Neural progenitor cell (in vitro differentiated cells): Measurements from ENCODE around the gene RPTOR. TPM values are rescaled to one million over a fixed set of nuclear protein-coding genes. Genes with fewer than 3 reads are reported as not detected.

Experiments used
- DNase-seq: peaks from one replicate; pipeline ENCODE4 v3.0.0-alpha.2; 2016; ENCODE audit warnings: low spot score
- H2AFZ ChIP-seq: fragments of 200-600 bp; sonication (generic); replicated peaks from 2 replicates; pipeline ENCODE4 v1.6.1; 2016; ENCODE audit warnings: antibody characterized with exemption
- H3F3A ChIP-seq: fragments of 200-600 bp; sonication (generic); 2 replicates; pipeline ENCODE4 v1.6.1; 2016; ENCODE audit warnings: antibody characterized with exemption, low read depth
- H3K27ac ChIP-seq: fragments of 200-600 bp; sonication (generic); 2 replicates; pipeline ENCODE4 v1.5.1; 2016; ENCODE audit warnings: mild to moderate bottlenecking
- H3K27me3 ChIP-seq: fragments of 200-600 bp; sonication (generic); 2 replicates; pipeline ENCODE4 v1.6.1; 2016; ENCODE audit warnings: mild to moderate bottlenecking, moderate library complexity
- H3K36me3 ChIP-seq: fragments of 200-600 bp; sonication (generic); 2 replicates; pipeline ENCODE4 v1.5.1; 2016
- H3K4me1 ChIP-seq: fragments of 200-600 bp; sonication (generic); 2 replicates; pipeline ENCODE4 v1.6.1; 2016; ENCODE audit warnings: mixed run types
- H3K4me2 ChIP-seq: fragments of 200-600 bp; sonication (generic); 2 replicates; pipeline ENCODE4 v1.6.1; 2016
- H3K4me3 ChIP-seq: fragments of 200-600 bp; sonication (generic); 2 replicates; pipeline ENCODE4 v1.5.1; 2016
- H3K79me2 ChIP-seq: fragments of 200-600 bp; sonication (generic); 2 replicates; pipeline ENCODE4 v1.6.1; 2016; ENCODE audit warnings: low read depth
- H3K9ac ChIP-seq: fragments of 200-600 bp; sonication (generic); 2 replicates; pipeline ENCODE4 v1.6.1; 2016
- H3K9me3 ChIP-seq: fragments of 200-600 bp; sonication (generic); 2 replicates; pipeline ENCODE4 v1.5.1; 2016; ENCODE audit warnings: low read depth
- H4K20me1 ChIP-seq: fragments of 200-600 bp; sonication (generic); 2 replicates; pipeline ENCODE4 v1.6.1; 2016; ENCODE audit warnings: low read depth
- H3K27ac Mint-ChIP-seq: 3 replicates; pipeline ENCODE4 v1.8.0; 2021; ENCODE audit warnings: mixed read lengths
- H3K27me3 Mint-ChIP-seq: 2 replicates; pipeline ENCODE4 v1.8.0; 2022; ENCODE audit warnings: low read depth, mild to moderate bottlenecking, inconsistent platforms, moderate library complexity, mixed read lengths; ENCODE audit not compliant: insufficient read depth
- H3K36me3 Mint-ChIP-seq: 3 replicates; pipeline ENCODE4 v1.8.0; 2021; ENCODE audit warnings: mixed read lengths
- H3K4me1 Mint-ChIP-seq: 3 replicates; pipeline ENCODE4 v1.8.0; 2021; ENCODE audit warnings: mixed read lengths
- H3K4me3 Mint-ChIP-seq: 3 replicates; pipeline ENCODE4 v1.8.0; 2021; ENCODE audit warnings: mild to moderate bottlenecking, moderate library complexity, mixed read lengths
- H3K9me3 Mint-ChIP-seq: 3 replicates; pipeline ENCODE4 v1.8.0; 2020; ENCODE audit warnings: mixed read lengths
- EZH2 ChIP-seq: fragments of 200-600 bp; sonication (generic); IDR thresholded peaks from 2 replicates; pipeline ENCODE4 v1.6.1; 2017; ENCODE audit warnings: antibody characterized with exemption, mild to moderate bottlenecking, moderate library complexity
- EZH2phosphoT487 ChIP-seq: fragments of 200-600 bp; sonication (generic); IDR thresholded peaks from 2 replicates; pipeline ENCODE4 v1.6.1; 2017; ENCODE audit warnings: antibody characterized with exemption
- total RNA-seq: library from RNA; depleted of rRNA; stranded (reverse); fragments of >200 nt; gene quantifications from 2 replicates; pipeline ENCODE4 v1.2.3, GENCODE V29; 2015; ENCODE audit warnings: low replicate concordance
- TF ChIP-seq, protein P1 (sequence below): fragments of 200-600 bp; sonication (generic); IDR thresholded peaks from 2 replicates; pipeline ENCODE4 v1.5.1; 2017; ENCODE audit warnings: antibody characterized with exemption, mild to moderate bottlenecking

Gene RPTOR
- total RNA-seq, 1 donor from 2014 or later: 7.4 TPM

DNA sequence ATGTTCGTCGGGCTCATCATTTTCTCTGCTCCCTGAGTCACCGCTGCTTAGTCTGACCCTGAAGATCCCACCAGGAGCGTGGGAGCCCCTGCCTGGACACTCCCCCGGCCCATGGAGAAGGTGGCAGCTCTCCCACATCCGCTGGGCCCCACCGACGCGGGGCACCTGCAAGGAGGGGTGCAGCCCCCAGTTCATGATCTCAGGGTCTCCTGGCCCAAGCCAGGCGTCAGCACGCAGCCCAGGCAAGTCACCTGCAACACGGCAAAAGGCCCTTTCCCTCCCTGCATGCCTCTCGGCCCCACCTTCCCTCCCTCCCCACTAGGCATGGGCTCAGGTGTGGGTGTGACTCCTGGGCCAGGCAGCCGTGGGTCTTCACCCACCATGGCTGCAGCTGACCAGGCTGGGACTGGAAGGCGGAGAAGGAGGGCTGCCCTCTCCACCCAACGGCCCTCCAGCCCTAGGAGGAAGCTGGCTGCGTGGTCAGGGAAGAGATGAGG lies 437.3 kb downstream of the RPTOR start:
- Mint-ChIP-seq H3K9me3 (no peaks in the 10 kb centered on the region), H3K4me1 (peaks cover 14% of the 10 kb centered on the region), H3K27me3 (peaks cover 23% of the 10 kb centered on the region), H3K27ac (no peak overlapping the region), H3K36me3 (no peaks in the 10 kb centered on the region), H3K4me3 (peak overlapping the region; percentile 59)
- Histone ChIP-seq H4K20me1 (no peaks in the 10 kb centered on the region), H3K4me3 (no peak overlapping the region), H3K79me2 (no peaks in the 10 kb centered on the region), H3K27ac (no peak overlapping the region), H3K36me3 (no peaks in the 10 kb centered on the region), H3K4me1 (no peaks in the 10 kb centered on the region), H3K9me3 (no peaks in the 10 kb centered on the region), H3F3A (no peaks in the 10 kb centered on the region), H3K9ac (no peak overlapping the region), H3K27me3 (peaks cover 23% of the 10 kb centered on the region), H3K4me2 (no peak overlapping the region), H2AFZ (no peak overlapping the region)
- no peak for DNase-seq
- TF ChIP-seq EZH2: no peak
- TF ChIP-seq EZH2phosphoT487: no peak
- TF ChIP-seq, protein P1, sequence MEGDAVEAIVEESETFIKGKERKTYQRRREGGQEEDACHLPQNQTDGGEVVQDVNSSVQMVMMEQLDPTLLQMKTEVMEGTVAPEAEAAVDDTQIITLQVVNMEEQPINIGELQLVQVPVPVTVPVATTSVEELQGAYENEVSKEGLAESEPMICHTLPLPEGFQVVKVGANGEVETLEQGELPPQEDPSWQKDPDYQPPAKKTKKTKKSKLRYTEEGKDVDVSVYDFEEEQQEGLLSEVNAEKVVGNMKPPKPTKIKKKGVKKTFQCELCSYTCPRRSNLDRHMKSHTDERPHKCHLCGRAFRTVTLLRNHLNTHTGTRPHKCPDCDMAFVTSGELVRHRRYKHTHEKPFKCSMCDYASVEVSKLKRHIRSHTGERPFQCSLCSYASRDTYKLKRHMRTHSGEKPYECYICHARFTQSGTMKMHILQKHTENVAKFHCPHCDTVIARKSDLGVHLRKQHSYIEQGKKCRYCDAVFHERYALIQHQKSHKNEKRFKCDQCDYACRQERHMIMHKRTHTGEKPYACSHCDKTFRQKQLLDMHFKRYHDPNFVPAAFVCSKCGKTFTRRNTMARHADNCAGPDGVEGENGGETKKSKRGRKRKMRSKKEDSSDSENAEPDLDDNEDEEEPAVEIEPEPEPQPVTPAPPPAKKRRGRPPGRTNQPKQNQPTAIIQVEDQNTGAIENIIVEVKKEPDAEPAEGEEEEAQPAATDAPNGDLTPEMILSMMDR: no peak

DNA sequence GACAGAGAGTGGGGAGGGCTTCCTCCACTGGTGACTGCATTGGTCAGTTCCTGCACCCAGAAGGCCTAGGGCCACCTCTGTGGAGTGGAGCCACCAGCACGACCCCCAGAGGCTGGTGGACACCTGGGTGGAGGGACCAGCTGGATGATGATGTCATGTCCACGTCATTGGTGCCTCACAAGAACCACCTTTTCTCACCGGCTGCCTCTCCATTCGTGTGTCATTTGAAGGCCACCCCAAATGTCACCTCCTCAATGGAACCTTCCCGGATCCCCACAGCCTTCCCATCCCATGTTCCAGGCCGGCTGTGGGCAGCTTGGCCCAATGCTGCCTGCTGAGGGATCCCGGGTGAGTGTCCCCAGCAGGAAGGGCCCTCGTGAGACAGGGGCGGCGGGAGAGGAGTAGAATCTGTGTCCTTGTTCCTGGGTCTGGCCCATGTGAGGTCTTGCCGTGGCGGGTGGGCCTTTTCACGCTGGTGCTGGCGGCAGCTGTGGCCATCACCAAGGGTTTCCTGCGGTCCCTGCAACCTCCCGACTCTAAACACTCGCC lies 437.9 kb downstream of the RPTOR start:
- Mint-ChIP-seq H3K4me3 (peak overlapping the region; percentile 48), H3K9me3 (no peaks in the 10 kb centered on the region), H3K27me3 (peaks cover 22% of the 10 kb centered on the region), H3K27ac (peak overlapping the region; percentile 53), H3K4me1 (peaks cover 14% of the 10 kb centered on the region), H3K36me3 (no peaks in the 10 kb centered on the region)
- Histone ChIP-seq H3K4me1 (no peaks in the 10 kb centered on the region), H3K4me2 (no peak overlapping the region), H3F3A (no peaks in the 10 kb centered on the region), H3K4me3 (no peak overlapping the region), H3K27ac (no peak overlapping the region), H3K9me3 (no peaks in the 10 kb centered on the region), H3K27me3 (peaks cover 23% of the 10 kb centered on the region), H2AFZ (no peak overlapping the region), H3K9ac (no peak overlapping the region), H3K79me2 (no peaks in the 10 kb centered on the region), H3K36me3 (no peaks in the 10 kb centered on the region), H4K20me1 (no peaks in the 10 kb centered on the region)
- TF ChIP-seq EZH2: no peak
- TF ChIP-seq EZH2phosphoT487: no peak
- TF ChIP-seq, protein P1: no peak
- no peak for DNase-seq

DNA sequence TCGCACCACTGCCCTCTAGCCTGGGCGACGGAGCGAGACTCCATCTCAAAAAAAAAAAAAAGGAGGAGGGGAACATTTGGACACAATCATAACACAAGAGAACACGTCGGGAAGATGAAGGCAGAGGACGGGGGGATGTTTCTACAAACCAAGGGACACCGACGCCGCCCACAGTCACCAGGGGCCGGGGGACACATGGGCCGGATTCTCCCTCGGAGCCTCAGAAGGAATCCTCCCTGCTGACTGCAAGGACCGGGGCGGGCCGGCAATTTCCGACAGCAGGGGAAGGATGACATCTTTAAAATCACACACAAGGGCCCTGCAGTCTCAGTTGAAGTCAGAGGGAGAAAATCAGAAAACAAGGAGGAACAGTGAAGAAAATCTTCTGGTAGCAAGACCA lies 438.9 kb downstream of the RPTOR start:
- no peak overlapping the region for H3K27ac ChIP-seq
- no peaks in the 10 kb centered on the region for H3K36me3 Mint-ChIP-seq
- H3K4me3 ChIP-seq: no peak overlapping the region
- no peaks in the 10 kb centered on the region for H3K9me3 ChIP-seq
- no peak for DNase-seq
- no peaks in the 10 kb centered on the region for H3K9me3 Mint-ChIP-seq
- no peak overlapping the region for H3K27ac Mint-ChIP-seq
- peaks cover 22% of the 10 kb centered on the region for H3K27me3 Mint-ChIP-seq
- peaks cover 24% of the 10 kb centered on the region for H3K27me3 ChIP-seq
- TF ChIP-seq, protein P1: no peak
- TF ChIP-seq EZH2phosphoT487: no peak
- no peak for TF ChIP-seq EZH2
- no peak overlapping the region for H2AFZ ChIP-seq
- peaks cover 14% of the 10 kb centered on the region for H3K4me1 Mint-ChIP-seq
- no peaks in the 10 kb centered on the region for H3F3A ChIP-seq
- H3K4me1 ChIP-seq: no peaks in the 10 kb centered on the region
- H3K36me3 ChIP-seq: no peaks in the 10 kb centered on the region
- H3K4me2 ChIP-seq: no peak overlapping the region
- no peaks in the 10 kb centered on the region for H3K79me2 ChIP-seq
- no peaks in the 10 kb centered on the region for H4K20me1 ChIP-seq
- H3K9ac ChIP-seq: no peak overlapping the region
- H3K4me3 Mint-ChIP-seq: no peak overlapping the region
